Motor neuron (in vitro differentiated cells): ENCODE measurements around the gene ZNF350. TPM values are rescaled to one million over a fixed set of nuclear protein-coding genes. Genes with fewer than 3 reads are reported as not detected.

Experiments used
- ATAC-seq, 8 experiments: fragments of 200-7000 bp; cut with Tn5 transposase; replicated peaks in 6 of 8; 2 replicates each; pipeline ENCODE4 v1.8.0; 2021; ENCODE audit warnings: mild to moderate bottlenecking in 8 of 8, moderate library complexity in 8 of 8
- H3K27ac ChIP-seq, 2 donors: fragments of 250-450 bp; sonication (Bioruptor Pico); 2 replicates each; pipeline ENCODE4 v1.9.0; 2021; ENCODE audit warnings: antibody characterized with exemption in 2 of 2, mild to moderate bottlenecking in 2 of 2, moderate library complexity in 1 of 2
- H3K4me1 ChIP-seq, 2 donors: fragments of 250-450 bp; sonication (Bioruptor Pico); replicated peaks in 1 of 2; 2 replicates each; pipeline ENCODE4 v1.6.1; 2021; ENCODE audit warnings: antibody characterized with exemption in 2 of 2, mild to moderate bottlenecking in 2 of 2, moderate library complexity in 1 of 2
- H3K4me3 ChIP-seq, 5 donors: fragments of 250-450 bp; sonication (Bioruptor Pico); 2 replicates each; pipeline ENCODE4 v1.9.0; 2021; ENCODE audit warnings: antibody characterized with exemption in 5 of 5, mild to moderate bottlenecking in 5 of 5, moderate library complexity in 4 of 5
- WGBS, 10 experiments: fragments of 450-650 bp; shearing (Covaris generic); methylation state at CpG; one replicate each; pipeline ENCODE4 v1.0.0; 2022; 5-methylcytosine and 5-hydroxymethylcytosine counted together
- in situ Hi-C, 9 experiments: fragments of 400-800 bp; cut with MboI; loops; one replicate each; pipeline ENCODE4 v1.15.0; 2021; ENCODE audit warnings: low sequenced_read_pairs in 9 of 9, low pct_unique_long_range_greater_than_20kb in 2 of 9; ENCODE audit not compliant: unreplicated experiment in 9 of 9
- total RNA-seq, 8 experiments: library from RNA; unstranded; fragments of 300-600 nt; gene quantifications; 2 replicates each; pipeline versions ENCODE4 v1.2.3 to v1.2.4, GENCODE V29; 2022

Gene ZNF350
- total RNA-seq, 8 experiments from 2014 or later = 2.8 to 18.3 (median 7.2) TPM

DNA sequence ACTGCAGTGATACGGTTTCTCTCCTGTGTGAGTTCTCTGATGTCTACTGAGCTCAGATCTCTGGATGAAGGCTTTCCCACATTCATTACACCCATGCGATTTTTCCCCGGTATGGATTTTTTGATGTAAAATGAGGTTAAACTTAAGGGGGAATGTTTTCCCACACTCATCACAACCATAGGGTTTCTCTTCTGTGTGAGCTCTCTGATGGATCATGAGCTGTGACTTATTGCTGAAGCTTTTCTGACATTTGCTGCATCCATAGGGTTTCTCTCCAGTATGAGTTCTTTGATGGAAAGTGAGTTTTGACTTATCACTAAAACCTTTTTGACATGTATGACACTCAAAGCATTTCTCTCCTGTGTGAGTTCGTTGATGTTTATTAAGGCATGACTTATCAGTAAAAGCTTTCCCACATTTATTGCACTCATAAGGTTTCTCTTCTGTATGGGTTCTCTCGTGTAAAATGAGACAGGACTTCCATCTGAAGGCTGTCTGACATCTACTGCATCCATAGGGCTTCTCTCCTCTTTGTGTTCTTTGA is 71.2 kb downstream of the ZNF350 start:
- Histone ChIP-seq H3K4me1 (no peaks in the 10 kb centered on the region), H3K4me3 (no peak overlapping the region), H3K27ac (no peak overlapping the region)
- WGBS, 10 experiments = 0 to 80% (median 38%) methylated on average over 1 to 5 of the region's 5 CpGs; no CpG with 5 or more reads in 1 of the 10 experiments
- ATAC-seq = no peak
- in situ Hi-C loops = no loop called here

Other genes with a start within 250 kb of the ZNF350 start
- under 1 TPM in 3 of 8 experiments, not detected in 5; 0.36 to 0.97 (median 0.43) TPM for gene FPR1, start 235.0 kb downstream of the ZNF350 start, total RNA-seq
- gene FPR2, start 225.7 kb downstream of the ZNF350 start, total RNA-seq = under 1 TPM in 3 of 8 experiments, not detected in 5; 0.15 to 0.33 (median 0.21) TPM
- gene FPR3, start 191.7 kb downstream of the ZNF350 start, total RNA-seq = under 1 TPM in 6 of 8 experiments, not detected in 2; 0.05 to 0.64 (median 0.21) TPM
- 10 to 100 TPM; 13.1 to 32.0 (median 18.7) TPM for gene ZNF577, start 98.9 kb downstream of the ZNF350 start, total RNA-seq
- 10 to 100 TPM in 7 of 8 experiments, 1 to 10 TPM in 1; 8.8 to 23.1 (median 17.3) TPM for gene ZNF649, start 81.8 kb downstream of the ZNF350 start, total RNA-seq
- gene ZNF613, start 59.4 kb downstream of the ZNF350 start, total RNA-seq = 1 to 10 TPM; 4.2 to 8.5 (median 6.8) TPM
- 10 to 100 TPM in 3 of 8 experiments, 1 to 10 TPM in 5; 5.3 to 13.5 (median 8.0) TPM for gene ZNF615, start 21.4 kb upstream of the ZNF350 start, total RNA-seq
- 10 to 100 TPM in 7 of 8 experiments, 1 to 10 TPM in 1; 10.0 to 12.8 (median 12.0) TPM for gene ZNF614, start 41.5 kb upstream of the ZNF350 start, total RNA-seq
- 10 to 100 TPM; 10.1 to 23.8 (median 15.6) TPM for gene ZNF432, start 62.0 kb upstream of the ZNF350 start, total RNA-seq
- 10 to 100 TPM; 10.8 to 28.3 (median 23.0) TPM for gene ZNF841, start 108.9 kb upstream of the ZNF350 start, total RNA-seq
- gene ZNF616, start 153.1 kb upstream of the ZNF350 start, total RNA-seq = 10 to 100 TPM in 6 of 8 experiments, 1 to 10 TPM in 2; 5.9 to 17.9 (median 14.8) TPM
- gene ZNF836, start 184.8 kb upstream of the ZNF350 start, total RNA-seq = 10 to 100 TPM in 4 of 8 experiments, 1 to 10 TPM in 4; 3.4 to 17.7 (median 9.4) TPM
- 100 to 1,000 TPM; 135 to 212 (median 176) TPM for gene PPP2R1A, start 203.2 kb upstream of the ZNF350 start, total RNA-seq